Measurements from ENCODE around the gene CYB561.

CYB561 gene

GRCh38 chr17:63491413-63491812 is 45.3 kb upstream of the CYB561 start:
- Histone ChIP-seq H3K4me2 (ENCODE audit: low read depth, low read length) (no peak overlapping the region), H3K9ac (ENCODE audit: low read length) (no peak overlapping the region), H2AFZ (ENCODE audit: low read length) (no peak overlapping the region), H3K4me3 (ENCODE audit: low read length) (no peak overlapping the region), H3K9me2 (replicated peaks; ENCODE audit: insufficient read depth, low read length) (no peaks in the 10 kb centered on the region), H3K36me3 (replicated peaks; ENCODE audit: insufficient read depth, low read length) (no peaks in the 10 kb centered on the region), H3F3A (ENCODE audit: insufficient read depth, low read length) (no peaks in the 10 kb centered on the region), H3K4me1 (ENCODE audit: low read length) (no peaks in the 10 kb centered on the region), H4K20me1 (ENCODE audit: insufficient read depth, low read length) (no peaks in the 10 kb centered on the region), H3K27ac (ENCODE audit: low read length) (no peak overlapping the region), H3K79me2 (ENCODE audit: low read length) (no peaks in the 10 kb centered on the region), H3K27me3 (replicated peaks; ENCODE audit: insufficient read depth, low read length) (peaks cover 87% of the 10 kb centered on the region), H3K9me3 (replicated peaks; ENCODE audit: insufficient read depth, low read length) (no peaks in the 10 kb centered on the region)
- DNase-seq = no peak
- TF ChIP-seq EZH2 (optimal IDR thresholded peaks at IDR 0.05; ENCODE audit: low read depth, low read length) (no peak), EZH2phosphoT487 (IDR thresholded peaks at IDR 0.05; ENCODE audit: low read length) (no peak), CTCF (IDR thresholded peaks at IDR 0.05; ENCODE audit: low read length) (no peak)

DNA sequence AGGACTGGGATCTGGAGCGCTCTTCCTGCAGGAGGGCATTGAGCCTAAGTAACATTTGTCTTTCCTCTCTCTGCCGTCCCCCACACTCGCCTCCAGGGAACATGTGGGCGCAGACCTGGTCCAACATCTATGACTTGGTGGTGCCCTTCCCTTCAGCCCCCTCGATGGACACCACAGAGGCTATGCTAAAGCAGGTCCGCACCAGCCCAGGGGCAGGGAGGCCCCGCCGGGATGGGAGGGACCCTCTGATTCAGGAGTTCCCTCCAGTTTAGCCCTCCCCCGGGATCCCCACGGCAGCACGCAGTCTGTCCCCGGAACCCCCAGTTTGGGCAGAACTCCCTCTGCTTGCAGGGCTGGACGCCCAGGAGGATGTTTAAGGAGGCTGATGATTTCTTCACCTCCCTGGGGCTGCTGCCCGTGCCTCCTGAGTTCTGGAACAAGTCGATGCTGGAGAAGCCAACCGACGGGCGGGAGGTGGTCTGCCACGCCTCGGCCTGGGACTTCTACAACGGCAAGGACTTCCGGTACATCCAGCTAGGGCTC is 44.8 kb upstream of the CYB561 start:
- H3K9me3 ChIP-seq (replicated peaks; ENCODE audit: insufficient read depth, low read length) = no peaks in the 10 kb centered on the region
- H3K4me3 ChIP-seq (ENCODE audit: low read length) = no peak overlapping the region
- H3K4me2 ChIP-seq (ENCODE audit: low read depth, low read length) = no peak overlapping the region
- H3K27ac ChIP-seq (ENCODE audit: low read length) = no peak overlapping the region
- no peaks in the 10 kb centered on the region for H3K36me3 ChIP-seq (replicated peaks; ENCODE audit: insufficient read depth, low read length)
- no peak overlapping the region for H3K9ac ChIP-seq (ENCODE audit: low read length)
- H3F3A ChIP-seq (ENCODE audit: insufficient read depth, low read length) = no peaks in the 10 kb centered on the region
- TF ChIP-seq EZH2phosphoT487 (IDR thresholded peaks at IDR 0.05; ENCODE audit: low read length) = no peak
- TF ChIP-seq EZH2 (optimal IDR thresholded peaks at IDR 0.05; ENCODE audit: low read depth, low read length) = no peak
- no peak for TF ChIP-seq CTCF (IDR thresholded peaks at IDR 0.05; ENCODE audit: low read length)
- no peaks in the 10 kb centered on the region for H3K9me2 ChIP-seq (replicated peaks; ENCODE audit: insufficient read depth, low read length)
- H3K79me2 ChIP-seq (ENCODE audit: low read length) = no peaks in the 10 kb centered on the region
- H3K27me3 ChIP-seq (replicated peaks; ENCODE audit: insufficient read depth, low read length) = peaks cover 92% of the 10 kb centered on the region
- no peaks in the 10 kb centered on the region for H4K20me1 ChIP-seq (ENCODE audit: insufficient read depth, low read length)
- H3K4me1 ChIP-seq (ENCODE audit: low read length) = no peaks in the 10 kb centered on the region
- DNase-seq = no peak
- no peak overlapping the region for H2AFZ ChIP-seq (ENCODE audit: low read length)

GRCh38 chr17:63490329-63490728 is 44.2 kb upstream of the CYB561 start:
- H3K9me2 ChIP-seq (replicated peaks; ENCODE audit: insufficient read depth, low read length) = no peaks in the 10 kb centered on the region
- no peak overlapping the region for H3K4me3 ChIP-seq (ENCODE audit: low read length)
- no peaks in the 10 kb centered on the region for H3F3A ChIP-seq (ENCODE audit: insufficient read depth, low read length)
- no peak overlapping the region for H3K27ac ChIP-seq (ENCODE audit: low read length)
- no peaks in the 10 kb centered on the region for H3K36me3 ChIP-seq (replicated peaks; ENCODE audit: insufficient read depth, low read length)
- H3K27me3 ChIP-seq (replicated peaks; ENCODE audit: insufficient read depth, low read length) = peaks cover 95% of the 10 kb centered on the region
- H4K20me1 ChIP-seq (ENCODE audit: insufficient read depth, low read length) = no peaks in the 10 kb centered on the region
- H3K79me2 ChIP-seq (ENCODE audit: low read length) = no peaks in the 10 kb centered on the region
- H3K9ac ChIP-seq (ENCODE audit: low read length) = no peak overlapping the region
- no peak for DNase-seq
- no peak overlapping the region for H3K4me2 ChIP-seq (ENCODE audit: low read depth, low read length)
- no peak overlapping the region for H2AFZ ChIP-seq (ENCODE audit: low read length)
- no peak for TF ChIP-seq EZH2 (optimal IDR thresholded peaks at IDR 0.05; ENCODE audit: low read depth, low read length)
- no peak for TF ChIP-seq EZH2phosphoT487 (IDR thresholded peaks at IDR 0.05; ENCODE audit: low read length)
- no peak for TF ChIP-seq CTCF (IDR thresholded peaks at IDR 0.05; ENCODE audit: low read length)
- H3K9me3 ChIP-seq (replicated peaks; ENCODE audit: insufficient read depth, low read length) = no peaks in the 10 kb centered on the region
- no peaks in the 10 kb centered on the region for H3K4me1 ChIP-seq (ENCODE audit: low read length)

Data from MM.1S (cell line).